ENCODE measurements around the gene DGCR8. TPM values are rescaled to one million over a fixed set of nuclear protein-coding genes. Genes with fewer than 3 reads are reported as not detected.

The DGCR8 gene
- 10 to 100 TPM; 35.2 to 63.0 (median 50.3) TPM for polyA plus RNA-seq (ENCODE audit: insufficient read length in 4 of 4)

DNA sequence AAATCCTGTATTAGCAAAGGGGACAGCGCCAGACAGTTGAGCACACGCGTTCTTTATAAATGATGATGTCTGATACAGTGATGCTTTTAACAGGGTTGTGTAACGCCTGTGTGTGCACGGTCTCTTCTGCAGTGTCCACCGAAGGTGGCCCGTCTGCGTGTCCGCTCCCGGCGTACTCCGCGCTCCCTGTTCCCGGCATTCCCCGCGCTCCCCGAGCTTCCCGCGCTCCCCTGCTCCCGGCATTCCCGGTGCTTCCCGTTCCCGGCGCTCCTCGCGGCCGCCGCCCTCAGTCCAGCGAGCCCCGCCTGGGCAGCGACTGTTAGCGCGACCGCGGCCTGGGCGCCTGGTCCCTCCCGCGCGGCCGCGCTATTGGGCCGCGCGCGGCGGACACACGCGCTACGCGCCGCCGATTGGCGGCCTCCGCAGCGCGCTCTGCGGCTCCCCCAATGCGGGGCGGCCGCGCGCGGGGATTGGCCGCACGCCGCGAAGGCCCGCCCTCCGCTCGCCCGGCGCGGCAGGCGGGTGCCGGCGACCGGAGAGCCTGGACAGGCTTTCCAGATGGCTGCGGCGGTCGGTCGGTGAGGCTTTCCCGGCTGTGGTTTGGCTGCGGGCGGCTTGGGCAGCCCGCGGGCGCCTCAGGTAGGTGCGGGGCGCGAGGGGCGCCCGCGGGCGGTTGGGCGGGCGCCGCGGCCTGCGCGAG is at the start of gene DGCR8:
DGCR8 (plus strand) TSS at position 497 of the 700 bp plus-strand sequence. CDS start 5,723 bp downstream, outside the sequence.
- peak; percentile 77 to 94 (median 92) for DNase-seq (ENCODE audit: low read depth in 4 of 4, low spot score in 2 of 4)

DNA sequence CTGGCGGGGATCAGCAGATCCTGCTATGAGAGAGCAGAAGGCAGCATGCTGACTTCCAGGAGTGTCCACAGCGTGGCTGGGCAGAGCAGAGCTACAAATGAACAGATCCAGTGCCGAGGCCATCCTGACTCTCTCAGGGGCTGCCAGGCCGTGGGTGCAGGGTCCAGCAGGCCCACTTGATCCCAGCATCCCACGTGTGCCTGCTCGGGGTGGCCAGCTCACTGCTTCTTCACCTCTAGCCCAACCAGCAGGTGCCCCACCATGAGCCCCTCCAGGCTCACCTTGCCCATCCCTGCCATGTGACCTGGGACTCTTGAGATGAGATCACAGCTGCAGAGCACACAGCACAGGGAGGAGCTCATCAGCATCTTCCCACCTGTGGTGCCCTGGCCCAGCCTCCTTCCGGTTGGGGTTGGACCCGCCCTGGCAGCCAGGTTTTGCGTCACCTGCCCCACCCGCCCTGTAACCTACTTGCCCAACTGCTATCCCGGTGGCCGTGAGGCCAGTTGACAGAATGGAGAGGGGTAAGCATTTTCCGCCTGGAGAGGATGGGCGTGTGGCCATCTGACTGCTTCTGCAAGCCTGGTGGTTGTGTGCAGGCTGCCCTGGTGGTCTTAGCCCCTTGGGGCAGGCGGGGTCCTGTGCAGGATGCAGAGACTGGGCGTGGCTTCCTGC is 48.2 kb upstream of the DGCR8 start:
- no peak for DNase-seq (ENCODE audit: low read depth in 4 of 4, low spot score in 2 of 4)

- DNase-seq (ENCODE audit: low read depth in 4 of 4, low spot score in 2 of 4), result no peak
Measured at GRCh38 chr22:20032407-20032991, 47.5 kb upstream of the DGCR8 start.

- DNase-seq (ENCODE audit: low read depth in 4 of 4, low spot score in 2 of 4), result no peak
Measured at GRCh38 chr22:20033045-20033706, 46.9 kb upstream of the DGCR8 start.

DNA sequence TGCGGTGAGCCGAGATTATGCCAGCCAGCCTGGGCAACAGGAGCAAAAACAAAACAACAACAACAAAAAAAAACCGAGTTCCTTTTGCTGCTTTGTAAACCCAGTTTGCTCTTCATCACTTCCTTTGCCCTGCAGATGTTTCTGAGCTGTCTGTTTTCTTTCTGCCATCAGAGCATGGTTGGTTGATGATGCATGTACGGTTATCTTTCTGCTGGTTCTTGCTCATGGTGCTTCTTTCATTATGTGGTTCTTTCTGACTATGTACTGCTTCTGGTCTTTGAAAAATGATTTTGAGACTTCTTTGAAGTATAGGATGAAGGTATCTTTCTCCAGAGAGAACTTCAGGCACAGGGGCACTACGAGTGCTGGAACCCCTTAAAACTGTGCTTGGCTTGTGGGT is 45.9 kb upstream of the DGCR8 start:
- DNase-seq (ENCODE audit: low read depth in 4 of 4, low spot score in 2 of 4), result no peak

- no peak for DNase-seq (ENCODE audit: low read depth in 4 of 4, low spot score in 2 of 4)
Measured at GRCh38 chr22:20035375-20036083, 44.5 kb upstream of the DGCR8 start.

DNA sequence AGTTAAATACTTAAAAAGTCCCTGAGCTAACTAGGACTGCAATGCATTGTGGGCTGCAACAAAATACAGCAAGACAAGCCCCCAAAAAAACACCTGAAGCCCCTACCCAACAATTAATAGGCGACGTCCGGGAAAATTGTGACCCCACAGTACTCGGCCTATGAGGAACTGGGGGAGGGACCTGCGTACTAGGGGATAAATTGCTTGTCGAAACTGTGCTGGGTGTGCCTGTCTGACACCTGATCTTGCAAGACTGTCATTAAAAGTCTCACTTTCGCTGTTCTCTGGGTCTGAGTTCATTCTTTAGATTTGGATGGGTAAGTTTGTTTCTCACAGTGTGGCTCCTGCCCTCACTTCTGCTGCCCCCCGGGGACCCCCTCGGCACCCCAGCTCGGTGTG is 44.0 kb upstream of the DGCR8 start:
- DNase-seq (ENCODE audit: low read depth in 4 of 4, low spot score in 2 of 4), result no peak

GRCh38 chr22:20036535-20037392 is 43.3 kb upstream of the DGCR8 start:
- DNase-seq (ENCODE audit: low read depth in 4 of 4, low spot score in 2 of 4), result no peak

- no peak for DNase-seq (ENCODE audit: low read depth in 4 of 4, low spot score in 2 of 4)
Measured at GRCh38 chr22:20037419-20037818, 42.6 kb upstream of the DGCR8 start.

- DNase-seq (ENCODE audit: low read depth in 4 of 4, low spot score in 2 of 4), result no peak
Measured at GRCh38 chr22:20038574-20038973, 41.5 kb upstream of the DGCR8 start.

GRCh38 chr22:20039683-20040325 is 40.2 kb upstream of the DGCR8 start:
- DNase-seq (ENCODE audit: low read depth in 4 of 4, low spot score in 2 of 4), result no peak

DNA sequence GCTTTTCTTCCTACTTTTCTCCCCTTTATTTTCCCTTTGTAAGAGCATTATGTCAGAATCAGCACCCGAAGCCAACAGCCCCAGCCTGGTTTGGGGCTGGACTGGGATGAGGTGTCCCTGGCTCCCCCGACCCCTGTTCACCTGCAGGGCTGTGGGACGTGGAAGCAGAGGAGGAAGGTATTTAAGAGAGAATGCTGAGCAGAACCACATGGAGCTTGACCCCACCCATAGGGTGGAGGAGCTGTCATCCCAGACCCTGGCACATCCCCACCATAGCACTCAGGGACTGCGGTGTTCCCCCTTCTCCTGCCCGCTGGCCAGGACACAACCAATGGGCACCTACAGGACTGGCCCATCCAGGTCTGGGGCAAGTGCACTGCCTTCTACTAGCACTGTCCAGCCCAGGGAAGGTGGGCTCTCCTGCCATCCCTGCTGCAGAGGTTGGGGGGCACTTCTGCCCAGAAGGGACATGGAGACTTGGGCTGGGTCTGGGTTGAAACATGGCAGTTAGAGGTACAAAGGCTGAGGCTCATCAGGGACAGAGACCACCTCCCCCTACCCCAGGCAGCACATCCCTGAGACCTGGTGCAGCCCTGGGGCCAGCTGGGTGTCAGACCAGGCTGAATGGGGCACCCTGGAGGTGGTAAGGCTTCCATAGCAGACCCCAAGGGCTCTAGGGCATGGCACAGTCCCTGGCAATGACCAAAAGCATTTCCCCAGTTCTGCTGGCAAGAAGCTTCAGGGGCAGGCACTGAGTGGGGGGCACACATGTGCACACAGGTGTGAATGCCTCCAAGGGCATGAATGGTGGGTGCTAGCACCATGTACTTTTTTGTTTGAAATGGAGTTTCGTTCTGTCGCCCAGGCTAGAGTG is 39.5 kb upstream of the DGCR8 start:
- no peak for DNase-seq (ENCODE audit: low read depth in 4 of 4, low spot score in 2 of 4)

GRCh38 chr22:20043057-20043996 is 36.7 kb upstream of the DGCR8 start:
- no peak for DNase-seq (ENCODE audit: low read depth in 4 of 4, low spot score in 2 of 4)

DNA sequence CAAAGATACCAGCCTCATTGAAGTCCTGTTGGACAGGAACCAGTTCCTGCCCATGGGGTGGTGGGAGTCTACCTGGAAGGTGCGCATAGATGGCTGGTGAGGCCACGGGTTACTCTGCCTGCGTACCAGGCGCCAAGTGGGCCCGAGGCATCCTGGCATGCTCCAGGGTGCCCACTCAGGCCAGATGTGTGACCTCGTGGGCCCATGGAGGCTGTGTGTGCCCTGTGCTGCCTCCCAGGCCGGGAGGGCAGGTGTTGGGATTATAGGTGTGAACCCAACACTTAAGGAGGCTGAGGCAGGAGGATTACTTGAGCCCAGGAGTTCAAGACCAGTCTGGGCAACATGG is 36.1 kb upstream of the DGCR8 start:
- DNase-seq (ENCODE audit: low read depth in 4 of 4, low spot score in 2 of 4), result no peak

DNA sequence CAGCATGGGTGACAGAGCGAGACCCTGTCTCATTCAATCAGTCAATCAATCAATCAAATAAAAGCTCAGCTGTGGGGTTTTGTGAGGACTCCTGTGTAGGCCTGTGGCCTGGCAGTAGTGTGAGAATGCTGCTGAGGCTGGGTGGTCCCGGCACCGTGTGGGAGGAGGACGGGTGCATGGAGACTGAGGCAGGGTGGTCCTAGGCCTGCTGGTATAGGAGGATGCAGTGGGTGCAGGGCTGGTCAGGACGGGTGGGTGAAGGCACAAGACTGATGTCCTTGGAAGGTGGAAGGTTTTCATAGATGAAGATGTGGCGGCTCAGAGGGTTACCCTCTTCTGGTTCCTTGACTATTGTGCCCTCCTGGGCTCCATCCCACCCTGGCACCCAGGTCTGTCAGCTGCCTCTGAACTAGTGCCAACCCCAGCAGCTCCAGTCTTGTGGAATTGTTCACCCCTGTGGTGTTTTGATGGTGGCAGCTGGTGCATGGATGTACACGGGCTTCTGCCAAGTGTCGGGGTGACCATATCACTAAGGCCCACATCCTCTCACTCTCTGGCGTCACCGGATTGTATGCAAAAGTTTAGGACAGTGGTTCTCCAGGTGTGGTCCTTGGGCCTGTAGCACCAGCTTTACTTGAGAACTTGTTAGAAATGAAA is 35.4 kb upstream of the DGCR8 start:
- no peak for DNase-seq (ENCODE audit: low read depth in 4 of 4, low spot score in 2 of 4)

DNA sequence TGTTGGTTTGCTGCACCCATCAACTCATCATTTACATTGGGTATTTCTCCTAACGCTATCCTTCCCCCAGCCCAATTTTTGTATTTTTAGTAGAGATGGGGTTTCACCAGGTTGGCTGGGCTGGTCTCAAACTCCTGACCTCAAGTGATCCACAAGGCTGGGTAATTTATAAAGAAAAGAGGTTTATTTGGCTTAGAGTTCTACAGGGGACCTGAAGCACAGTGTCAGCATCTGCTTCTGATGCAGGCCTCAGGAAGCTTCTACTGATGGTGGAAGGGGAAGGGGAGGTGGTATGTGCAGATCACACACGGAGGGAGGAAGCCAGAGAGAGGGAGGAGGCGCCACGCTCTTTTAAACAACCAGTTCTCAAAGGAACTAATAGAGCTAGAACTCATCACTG is 33.3 kb upstream of the DGCR8 start:
- DNase-seq (ENCODE audit: low read depth in 4 of 4, low spot score in 2 of 4), result no peak

DNA sequence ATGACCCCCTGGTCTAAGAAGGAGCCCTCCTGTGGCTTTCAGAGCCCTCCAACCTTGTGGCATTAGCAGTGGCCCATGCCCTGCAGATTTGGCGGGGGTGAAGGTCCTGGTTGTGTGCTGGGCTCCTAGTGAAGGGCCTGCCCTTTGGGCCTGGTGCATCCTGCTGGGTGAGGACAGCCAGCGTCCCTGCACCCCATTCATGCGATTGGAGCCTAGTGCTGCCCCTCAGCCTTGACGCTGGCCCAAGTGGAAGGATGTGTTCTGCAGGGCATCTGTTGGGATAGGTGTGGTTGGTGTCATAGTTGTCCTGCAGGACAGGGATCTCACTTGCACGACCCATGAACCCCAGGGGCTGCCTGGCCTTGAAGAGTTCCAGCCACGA is 28.1 kb upstream of the DGCR8 start:
- no peak for DNase-seq (ENCODE audit: low read depth in 4 of 4, low spot score in 2 of 4)
